Endothelial cell (in vitro differentiated cells): ENCODE measurements around the gene CARMIL1. TPM values are rescaled to one million over a fixed set of nuclear protein-coding genes. Genes with fewer than 3 reads are reported as not detected.

Source experiments
- DNase-seq: peaks from one replicate; pipeline ENCODE4 v3.0.0; 2021; ENCODE audit warnings: low spot score
- H3K27ac Mint-ChIP-seq: one replicate; pipeline ENCODE4 v1.8.0; 2021; ENCODE audit warnings: mixed read lengths, inconsistent platforms; ENCODE audit not compliant: unreplicated experiment
- H3K27me3 Mint-ChIP-seq: one replicate; pipeline ENCODE4 v1.8.0; 2021; ENCODE audit warnings: mild to moderate bottlenecking, moderate library complexity, mixed read lengths, inconsistent platforms; ENCODE audit not compliant: unreplicated experiment
- H3K36me3 Mint-ChIP-seq: one replicate; pipeline ENCODE4 v1.8.0; 2021; ENCODE audit warnings: mild to moderate bottlenecking, low read depth, mixed read lengths, inconsistent platforms; ENCODE audit not compliant: unreplicated experiment
- H3K4me1 Mint-ChIP-seq: one replicate; pipeline ENCODE4 v1.8.0; 2021; ENCODE audit warnings: mild to moderate bottlenecking, mixed read lengths, inconsistent platforms; ENCODE audit not compliant: unreplicated experiment
- H3K4me3 Mint-ChIP-seq: one replicate; pipeline ENCODE4 v1.8.0; 2021; ENCODE audit warnings: mild to moderate bottlenecking, mixed read lengths, inconsistent platforms; ENCODE audit not compliant: unreplicated experiment
- H3K9me3 Mint-ChIP-seq: one replicate; pipeline ENCODE4 v1.8.0; 2021; ENCODE audit warnings: mixed read lengths, inconsistent platforms; ENCODE audit not compliant: unreplicated experiment
- CTCF ChIP-seq: fragments of 200-600 bp; sonication (generic); IDR thresholded peaks from one replicate; pipeline ENCODE4 v1.5.0; 2021; ENCODE audit warnings: antibody characterized with exemption; ENCODE audit not compliant: unreplicated experiment
- total RNA-seq: library from RNA; stranded (reverse); fragmentation: NEBNext Ultra II Directional; extraction: Animal tissue kit (Norgen Biotek cat#: 25700); gene quantifications from one replicate; pipeline ENCODE4 v1.2.1, GENCODE V29; 2021; ENCODE audit not compliant: unreplicated experiment

Gene CARMIL1
- total RNA-seq, 1 donor from 2014 or later: 32.5 TPM

- no peak for TF ChIP-seq CTCF
- Mint-ChIP-seq H3K4me3 (no peak overlapping the region), H3K27me3 (no peaks in the 10 kb centered on the region), H3K36me3 (peaks cover 20% of the 10 kb centered on the region), H3K4me1 (peaks cover 10% of the 10 kb centered on the region), H3K9me3 (no peaks in the 10 kb centered on the region), H3K27ac (no peak overlapping the region)
- no peak for DNase-seq
Measured at GRCh38 chr6:25586927-25587326, 307.8 kb downstream of the CARMIL1 start.

- Mint-ChIP-seq H3K4me3 (no peak overlapping the region), H3K27ac (no peak overlapping the region), H3K36me3 (peaks cover 7% of the 10 kb centered on the region), H3K4me1 (peaks cover 2% of the 10 kb centered on the region), H3K27me3 (no peaks in the 10 kb centered on the region), H3K9me3 (no peaks in the 10 kb centered on the region)
- no peak for DNase-seq
- no peak for TF ChIP-seq CTCF
Measured at GRCh38 chr6:25590986-25591385, 311.8 kb downstream of the CARMIL1 start.

GRCh38 chr6:25596928-25597818, 318.0 kb downstream of the CARMIL1 start:
- peaks cover 5% of the 10 kb centered on the region for H3K36me3 Mint-ChIP-seq

GRCh38 chr6:25599516-25600085, 320.4 kb downstream of the CARMIL1 start:
- no peak overlapping the region for H3K4me3 Mint-ChIP-seq
- no peaks in the 10 kb centered on the region for H3K9me3 Mint-ChIP-seq

More at GRCh38 chr6:25596928-25597818, 318.0 kb downstream of the CARMIL1 start:
- Mint-ChIP-seq H3K4me1 (peaks cover 30% of the 10 kb centered on the region), H3K27ac (no peak overlapping the region), H3K4me3 (peak overlapping the region; percentile 16), H3K9me3 (no peaks in the 10 kb centered on the region), H3K27me3 (no peaks in the 10 kb centered on the region)
- TF ChIP-seq CTCF: no peak
- no peak for DNase-seq

More at GRCh38 chr6:25599516-25600085, 320.4 kb downstream of the CARMIL1 start:
- Mint-ChIP-seq H3K27ac (no peak overlapping the region), H3K36me3 (peaks cover 5% of the 10 kb centered on the region), H3K27me3 (no peaks in the 10 kb centered on the region), H3K4me1 (peaks cover 50% of the 10 kb centered on the region)
- no peak for DNase-seq
- no peak for TF ChIP-seq CTCF
